ENCODE data around the gene MUTYH. TPM values are rescaled to one million over a fixed set of nuclear protein-coding genes. Genes with fewer than 3 reads are reported as not detected.

Gene MUTYH
- total and polyA plus RNA-seq, 7 donors = 15.7 to 24.6 (median 22.4) TPM

GRCh38 chr1:45332346-45332720, 7.9 kb downstream of the MUTYH start:
- WGBS, 2 donors = 97% methylated on average over 10 of the region's 10 CpGs
- Histone ChIP-seq H3K4me1 (peaks cover 0 to 4% (median 3%) of the 10 kb centered on the region in 4 donors), H3K4me3 (no peak overlapping the region), H3K9me3 (no peaks in the 10 kb centered on the region), H3K27me3 (peaks cover 0 to 3% (median 0%) of the 10 kb centered on the region in 3 donors), H3K36me3 (peaks cover 11 to 60% (median 25%) of the 10 kb centered on the region in 4 donors), H3K27ac (no peak overlapping the region)
- DNase-seq = no peak
- TF ChIP-seq EP300 (IDR thresholded peaks at IDR 0.05) = no peak
- TF ChIP-seq, protein P1, sequence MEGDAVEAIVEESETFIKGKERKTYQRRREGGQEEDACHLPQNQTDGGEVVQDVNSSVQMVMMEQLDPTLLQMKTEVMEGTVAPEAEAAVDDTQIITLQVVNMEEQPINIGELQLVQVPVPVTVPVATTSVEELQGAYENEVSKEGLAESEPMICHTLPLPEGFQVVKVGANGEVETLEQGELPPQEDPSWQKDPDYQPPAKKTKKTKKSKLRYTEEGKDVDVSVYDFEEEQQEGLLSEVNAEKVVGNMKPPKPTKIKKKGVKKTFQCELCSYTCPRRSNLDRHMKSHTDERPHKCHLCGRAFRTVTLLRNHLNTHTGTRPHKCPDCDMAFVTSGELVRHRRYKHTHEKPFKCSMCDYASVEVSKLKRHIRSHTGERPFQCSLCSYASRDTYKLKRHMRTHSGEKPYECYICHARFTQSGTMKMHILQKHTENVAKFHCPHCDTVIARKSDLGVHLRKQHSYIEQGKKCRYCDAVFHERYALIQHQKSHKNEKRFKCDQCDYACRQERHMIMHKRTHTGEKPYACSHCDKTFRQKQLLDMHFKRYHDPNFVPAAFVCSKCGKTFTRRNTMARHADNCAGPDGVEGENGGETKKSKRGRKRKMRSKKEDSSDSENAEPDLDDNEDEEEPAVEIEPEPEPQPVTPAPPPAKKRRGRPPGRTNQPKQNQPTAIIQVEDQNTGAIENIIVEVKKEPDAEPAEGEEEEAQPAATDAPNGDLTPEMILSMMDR (IDR thresholded peaks at IDR 0.05) = no peak
- TF ChIP-seq POLR2AphosphoS5 (IDR thresholded peaks at IDR 0.05) = no peak
- no peak for TF ChIP-seq POLR2A (IDR thresholded peaks at IDR 0.05)
- intact Hi-C loops (cut with DNase I) = no loop called here

- peaks cover 11 to 60% (median 25%) of the 10 kb centered on the region in 4 donors for H3K36me3 ChIP-seq
- peaks cover 0 to 7% (median 0%) of the 10 kb centered on the region in 3 donors for H3K27me3 ChIP-seq
- intact Hi-C loops (cut with DNase I) = no loop called here
- H3K4me3 ChIP-seq = no peak overlapping the region
- TF ChIP-seq, protein P1 (IDR thresholded peaks at IDR 0.05) = no peak
- TF ChIP-seq EP300 (IDR thresholded peaks at IDR 0.05) = no peak
- no peak for TF ChIP-seq POLR2AphosphoS5 (IDR thresholded peaks at IDR 0.05)
- TF ChIP-seq POLR2A (IDR thresholded peaks at IDR 0.05) = no peak
- H3K9me3 ChIP-seq = no peaks in the 10 kb centered on the region
- H3K27ac ChIP-seq = no peak overlapping the region
- peaks cover 0 to 11% (median 9%) of the 10 kb centered on the region in 4 donors for H3K4me1 ChIP-seq
- WGBS, 2 donors = 95% methylated on average over 18 of the region's 18 CpGs
- no peak for DNase-seq
These were observed 8.5 kb downstream of the MUTYH start for GRCh38 chr1:45331436-45332345.

GRCh38 chr1:45329445-45329844, 10.8 kb downstream of the MUTYH start:
- H3K4me3 ChIP-seq = no peak overlapping the region
- intact Hi-C loops (cut with DNase I) = no loop called here
- H3K27ac ChIP-seq = no peak overlapping the region
- no peak for TF ChIP-seq POLR2AphosphoS5 (IDR thresholded peaks at IDR 0.05)
- TF ChIP-seq, protein P1 (IDR thresholded peaks at IDR 0.05) = no peak
- peaks cover 11 to 57% (median 25%) of the 10 kb centered on the region in 4 donors for H3K36me3 ChIP-seq
- no peak for DNase-seq
- H3K27me3 ChIP-seq = peaks cover 0 to 7% (median 0%) of the 10 kb centered on the region in 3 donors
- H3K4me1 ChIP-seq = peaks cover 0 to 17% (median 15%) of the 10 kb centered on the region in 4 donors
- no peaks in the 10 kb centered on the region for H3K9me3 ChIP-seq
- WGBS, 2 donors = 79 to 87% methylated on average over 4 of the region's 4 CpGs

DNA sequence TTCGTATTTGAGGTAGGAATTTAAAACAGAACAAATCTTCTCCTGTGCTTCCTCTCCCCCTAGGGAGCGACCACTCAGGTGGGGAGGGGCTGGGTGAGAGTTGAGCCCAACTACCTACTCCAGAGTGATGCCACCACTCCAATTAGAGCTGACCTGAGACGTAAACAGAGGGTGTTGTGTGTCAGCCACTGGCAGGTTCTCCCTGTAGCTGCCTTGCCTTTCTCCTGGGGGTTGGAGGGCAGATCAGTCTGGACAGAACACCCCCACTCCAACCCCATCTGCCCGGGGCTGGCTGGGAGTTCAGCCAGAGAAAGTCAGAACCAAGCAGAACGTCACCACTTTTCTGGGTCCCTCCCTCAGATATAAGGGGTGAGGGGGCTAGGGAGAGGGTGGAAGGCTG, 11.6 kb downstream of the MUTYH start:
- Histone ChIP-seq H3K27me3 (peaks cover 0 to 7% (median 0%) of the 10 kb centered on the region in 3 donors), H3K4me3 (no peak overlapping the region), H3K4me1 (peaks cover 0 to 17% (median 15%) of the 10 kb centered on the region in 4 donors), H3K36me3 (peaks cover 9 to 49% (median 21%) of the 10 kb centered on the region in 4 donors), H3K27ac (no peak overlapping the region), H3K9me3 (no peaks in the 10 kb centered on the region)
- intact Hi-C loops (cut with DNase I) = no loop called here
- no peak for DNase-seq
- WGBS, 2 donors = 46 to 65% methylated on average over 5 of the region's 5 CpGs
- TF ChIP-seq, protein P1 (IDR thresholded peaks at IDR 0.05) = no peak
- TF ChIP-seq EP300 (IDR thresholded peaks at IDR 0.05) (no peak), POLR2AphosphoS5 (IDR thresholded peaks at IDR 0.05) (no peak), POLR2A (IDR thresholded peaks at IDR 0.05) (no peak)
